Measurements from ENCODE around the gene PIEZO1. TPM values are rescaled to one million over a fixed set of nuclear protein-coding genes. Genes with fewer than 3 reads are reported as not detected.

PIEZO1 gene
- total and polyA plus RNA-seq, 2 donors (not counting 3 experiments of a cell fraction or from before 2014, with no cell fraction given) = 298 to 322 TPM

DNA sequence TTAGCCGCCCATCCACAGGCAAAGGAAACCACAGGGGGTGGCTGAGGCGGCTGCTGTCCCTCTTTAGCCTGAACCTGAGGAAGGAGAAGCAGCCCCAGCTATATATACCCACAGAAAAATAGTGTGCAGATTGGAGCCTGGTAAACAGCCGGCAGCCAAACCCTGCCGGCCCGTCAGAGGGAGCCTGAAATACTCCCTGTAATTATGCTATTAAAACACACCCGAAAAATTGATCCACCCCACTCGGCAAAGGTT, 6.8 kb downstream of the PIEZO1 start:
- intact Hi-C loops (cut with micrococcal nuclease) = no loop called here
- Histone ChIP-seq H3K9me1 (replicated peaks; ENCODE audit: control insufficient read depth, extremely low read depth, insufficient read depth, low read length) (no peaks in the 10 kb centered on the region), H3K9me3 (replicated peaks; ENCODE audit: control insufficient read depth, insufficient read depth, low read length) (no peaks in the 10 kb centered on the region), H3K36me3 (ENCODE audit: control insufficient read depth in 2 of 2, extremely low read depth in 1 of 2, insufficient read depth in 2 of 2, low read length in 2 of 2) (peaks cover 0 to 3% of the 10 kb centered on the region in 2 experiments), H4K20me1 (replicated peaks; ENCODE audit: control insufficient read depth, extremely low read depth, insufficient read depth, low read length) (no peaks in the 10 kb centered on the region), H3K79me2 (ENCODE audit: control insufficient read depth, insufficient read depth, low read length) (peaks cover 98% of the 10 kb centered on the region), H3K4me1 (ENCODE audit: control insufficient read depth, extremely low read depth, insufficient read depth, low read length) (peaks cover 32% of the 10 kb centered on the region), H3K9ac (replicated peaks; ENCODE audit: extremely low read depth, insufficient read depth, low read length) (no peak overlapping the region), H3K4me3 (replicated peaks in 1 of 3; ENCODE audit: insufficient read depth in 1 of 3, low read depth in 1 of 3, low read length in 3 of 3) (no peak overlapping the region), H3K4me2 (ENCODE audit: insufficient read depth, low read length) (no peak overlapping the region), H2AFZ (ENCODE audit: low read depth, low read length) (no peak overlapping the region), H3K27me3 (ENCODE audit: control insufficient read depth in 2 of 2, insufficient read depth in 2 of 2, low read length in 2 of 2) (no peaks in the 10 kb centered on the region), H3K27ac (ENCODE audit: insufficient read depth, low read depth, low read length) (no peak overlapping the region)
- ChIA-PET POLR2A (no interaction called here), CTCF (interaction anchor here (8.2 kb wide), 1 partner anchor 40 kb away, joined by 165 read pairs; no protein-coding TSS in a partner anchor)
- dilution Hi-C loops (cut with MboI; ENCODE audit: extremely low pct_ligation_motif_present, low sequenced_read_pairs) = no loop called here
- BruUV-seq (replicated peaks) = no TSS peak
- TF ChIP-seq FOS (IDR thresholded peaks at IDR 0.05; ENCODE audit: borderline replicate concordance, insufficient read depth, low read length) = no peak
- no peak for TF ChIP-seq POLR2A (IDR thresholded peaks at IDR 0.05; ENCODE audit: low read depth, low read length)
- no peak for TF ChIP-seq MYC (IDR thresholded peaks at IDR 0.05; ENCODE audit: low read depth, low read length)
- TF ChIP-seq GATA2 (IDR thresholded peaks at IDR 0.05; ENCODE audit: insufficient read depth, insufficient read length, low read depth, low read length) = no peak
- no peak for TF ChIP-seq JUN (IDR thresholded peaks at IDR 0.05; ENCODE audit: borderline replicate concordance, insufficient read depth, insufficient read length, low read depth)
- no peak for TF ChIP-seq EZH2 (IDR thresholded peaks at IDR 0.05; ENCODE audit: borderline replicate concordance, low read depth, low read length, severe bottlenecking)
- TF ChIP-seq POLR2AphosphoS5 (IDR thresholded peaks at IDR 0.05; ENCODE audit: insufficient read depth, low read depth, low read length) = no peak
- TF ChIP-seq, protein P1, sequence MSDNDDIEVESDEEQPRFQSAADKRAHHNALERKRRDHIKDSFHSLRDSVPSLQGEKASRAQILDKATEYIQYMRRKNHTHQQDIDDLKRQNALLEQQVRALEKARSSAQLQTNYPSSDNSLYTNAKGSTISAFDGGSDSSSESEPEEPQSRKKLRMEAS (IDR thresholded peaks at IDR 0.05; ENCODE audit: insufficient read depth, insufficient read length) = no peak
- TF ChIP-seq, protein P2, sequence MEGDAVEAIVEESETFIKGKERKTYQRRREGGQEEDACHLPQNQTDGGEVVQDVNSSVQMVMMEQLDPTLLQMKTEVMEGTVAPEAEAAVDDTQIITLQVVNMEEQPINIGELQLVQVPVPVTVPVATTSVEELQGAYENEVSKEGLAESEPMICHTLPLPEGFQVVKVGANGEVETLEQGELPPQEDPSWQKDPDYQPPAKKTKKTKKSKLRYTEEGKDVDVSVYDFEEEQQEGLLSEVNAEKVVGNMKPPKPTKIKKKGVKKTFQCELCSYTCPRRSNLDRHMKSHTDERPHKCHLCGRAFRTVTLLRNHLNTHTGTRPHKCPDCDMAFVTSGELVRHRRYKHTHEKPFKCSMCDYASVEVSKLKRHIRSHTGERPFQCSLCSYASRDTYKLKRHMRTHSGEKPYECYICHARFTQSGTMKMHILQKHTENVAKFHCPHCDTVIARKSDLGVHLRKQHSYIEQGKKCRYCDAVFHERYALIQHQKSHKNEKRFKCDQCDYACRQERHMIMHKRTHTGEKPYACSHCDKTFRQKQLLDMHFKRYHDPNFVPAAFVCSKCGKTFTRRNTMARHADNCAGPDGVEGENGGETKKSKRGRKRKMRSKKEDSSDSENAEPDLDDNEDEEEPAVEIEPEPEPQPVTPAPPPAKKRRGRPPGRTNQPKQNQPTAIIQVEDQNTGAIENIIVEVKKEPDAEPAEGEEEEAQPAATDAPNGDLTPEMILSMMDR (IDR thresholded peaks at IDR 0.05; ENCODE audit: extremely low read depth in 1 of 2, insufficient read depth in 1 of 2, low read depth in 1 of 2, low read length in 2 of 2) = no peak
- DNase-seq (ENCODE audit: low read depth, low spot score) (no peak), FAIRE-seq (no peak)
